K562 (cell line): ENCODE data around the gene ELOB. TPM values are rescaled to one million over a fixed set of nuclear protein-coding genes. Genes with fewer than 3 reads are reported as not detected.

ENCODE experiments used
- CBFB ChIP-seq: sonication (generic); formaldehyde crosslinking; IDR thresholded peaks from 2 replicates; pipeline ENCODE4 v1.4.0; 2020; ENCODE audit warnings: mild to moderate bottlenecking, missing genetic modification reagents
- CREB3 ChIP-seq: fragments of 450-650 bp; conservative IDR thresholded peaks from 2 replicates; pipeline ENCODE4 v1.6.1; 2016; ENCODE audit warnings: missing genetic modification characterization, low read depth, mild to moderate bottlenecking, missing compliant biosample characterization, moderate library complexity
- DEAF1 ChIP-seq: fragments of 450-650 bp; formaldehyde crosslinking; IDR thresholded peaks from 2 replicates; pipeline ENCODE4 v1.4.0; 2020; ENCODE audit warnings: mild to moderate bottlenecking, moderate library complexity
- FOXM1 ChIP-seq, 2 experiments: fragments of 450-650 bp in 1 of 2; sonication (generic) in 1 of 2; formaldehyde crosslinking in 1 of 2; IDR thresholded peaks; 2 replicates each; pipeline versions ENCODE4 v1.6.1 to v1.9.0; 2017 to 2022; ENCODE audit warnings: low read depth in 2 of 2, mild to moderate bottlenecking in 2 of 2, missing genetic modification reagents in 1 of 2, moderate library complexity in 1 of 2
- FOXO4 ChIP-seq: fragments of 450-650 bp; formaldehyde crosslinking; IDR thresholded peaks from 2 replicates; pipeline ENCODE4 v1.4.0; 2020; ENCODE audit warnings: mild to moderate bottlenecking, moderate library complexity
- FOXP4 ChIP-seq: sonication (generic); formaldehyde crosslinking; IDR thresholded peaks from 2 replicates; pipeline ENCODE4 v1.8.0; 2022; ENCODE audit warnings: mild to moderate bottlenecking, missing genetic modification reagents, borderline replicate concordance
- GMEB1 ChIP-seq: fragments of 250-450 bp; sonication (Bioruptor Pico); IDR thresholded peaks from 2 replicates; pipeline ENCODE4 v1.4.0; 2020; ENCODE audit warnings: mild to moderate bottlenecking
- MEF2D ChIP-seq: conservative IDR thresholded peaks from 2 replicates; pipeline ENCODE4 v1.6.1; 2016; ENCODE audit warnings: low read depth, missing genetic modification characterization, missing compliant biosample characterization
- MYBL2 ChIP-seq, 2 experiments: fragments of 450-650 bp in 1 of 2; sonication (generic) in 1 of 2; formaldehyde crosslinking in 1 of 2; IDR thresholded peaks; 2 replicates each; pipeline versions ENCODE4 v1.6.1 to v1.8.1; 2017 to 2022; ENCODE audit warnings: borderline replicate concordance in 1 of 2, inconsistent platforms in 1 of 2, low read depth in 1 of 2, mild to moderate bottlenecking in 1 of 2, missing genetic modification reagents in 1 of 2, moderate library complexity in 1 of 2
- NFATC3 ChIP-seq: fragments of 450-650 bp; IDR thresholded peaks from 2 replicates; pipeline ENCODE4 v1.6.1; 2017; ENCODE audit warnings: mild to moderate bottlenecking
- SETDB1 ChIP-seq: IDR thresholded peaks from one replicate; pipeline ENCODE4 v1.6.1; 2012; ENCODE audit warnings: low read length, control low read depth, inconsistent platforms
- ZBTB34 ChIP-seq: fragments of 250-450 bp; sonication (Bioruptor Pico); IDR thresholded peaks from 2 replicates; pipeline ENCODE4 v1.8.0; 2021; ENCODE audit warnings: mild to moderate bottlenecking, moderate library complexity
- ZNF121 ChIP-seq: sonication (generic); formaldehyde crosslinking; conservative IDR thresholded peaks from 2 replicates; pipeline ENCODE4 v1.8.0; 2022; ENCODE audit warnings: missing genetic modification reagents
- ZNF282 ChIP-seq: sonication (generic); formaldehyde crosslinking; IDR thresholded peaks from 2 replicates; pipeline ENCODE4 v1.8.1; 2023; ENCODE audit warnings: missing genetic modification reagents
- polyA plus RNA-seq, 8 experiments: library from polyadenylated mRNA; depleted of rRNA in 4 of 8; stranded (reverse) in 5 of 8; unstranded in 3 of 8; fragments of >200 nt; fragmentation: Nextera tagmentation in 2 of 8; fragmentation: Illumina TruSeq in 1 of 8; extraction: Ambion mirVana in 2 of 8; extraction: Trizol in 1 of 8; gene quantifications; 2 replicates each; pipeline versions ENCODE4 v1.2.1 to v1.2.3, GENCODE V29; 2011 to 2014; ENCODE audit warnings: inconsistent platforms in 1 of 8, missing spikeins in 1 of 8
- total RNA-seq, 7 experiments: library from RNA; depleted of rRNA in 6 of 7; stranded (reverse); fragments of >200 nt in 6 of 7; fragmentation: Illumina TruSeq in 2 of 7; extraction: Trizol in 2 of 7; gene quantifications; 2 replicates each; pipeline versions ENCODE4 v1.2.1 to v1.2.3, GENCODE V29; 2011 to 2021; ENCODE audit warnings: low replicate concordance in 1 of 7

ELOB gene
- total and polyA plus RNA-seq, 9 of the 15 experiments (the other 6 are each of a cell fraction or from before 2014, with no cell fraction given), result 63.2 to 791 (median 237) TPM

- no peak for TF ChIP-seq FOXO4 (CRISPR knock-in tag)
- no peak for TF ChIP-seq FOXP4 (CRISPR knock-in tag)
- TF ChIP-seq DEAF1 (CRISPR knock-in tag), result no peak
- TF ChIP-seq GMEB1, result no peak
- no peak for TF ChIP-seq MEF2D
- TF ChIP-seq MYBL2 (IDR thresholded peaks at IDR 0.05; ENCODE audit: low read depth), result no peak
- no peak for TF ChIP-seq MYBL2 (CRISPR knock-in tag; IDR thresholded peaks at IDR 0.05; ENCODE audit: borderline replicate concordance)
- TF ChIP-seq NFATC3, result no peak
- no peak for TF ChIP-seq ZNF121 (CRISPR knock-in tag)
- no peak for TF ChIP-seq FOXM1 (IDR thresholded peaks at IDR 0.05; ENCODE audit: low read depth)
- no peak for TF ChIP-seq FOXM1 (CRISPR knock-in tag; IDR thresholded peaks at IDR 0.05; ENCODE audit: low read depth)
- no peak for TF ChIP-seq CBFB (CRISPR knock-in tag)
- TF ChIP-seq ZBTB34 (CRISPR knock-in tag), result no peak
- TF ChIP-seq SETDB1, result no peak
- no peak for TF ChIP-seq CREB3
- TF ChIP-seq ZNF282 (CRISPR knock-in tag), result no peak
These were observed 6.8 kb downstream of the ELOB start (continued) for GRCh38 chr16:2770057-2770951.
